ENCODE results near the gene PLPP3.

The PLPP3 gene

DNA sequence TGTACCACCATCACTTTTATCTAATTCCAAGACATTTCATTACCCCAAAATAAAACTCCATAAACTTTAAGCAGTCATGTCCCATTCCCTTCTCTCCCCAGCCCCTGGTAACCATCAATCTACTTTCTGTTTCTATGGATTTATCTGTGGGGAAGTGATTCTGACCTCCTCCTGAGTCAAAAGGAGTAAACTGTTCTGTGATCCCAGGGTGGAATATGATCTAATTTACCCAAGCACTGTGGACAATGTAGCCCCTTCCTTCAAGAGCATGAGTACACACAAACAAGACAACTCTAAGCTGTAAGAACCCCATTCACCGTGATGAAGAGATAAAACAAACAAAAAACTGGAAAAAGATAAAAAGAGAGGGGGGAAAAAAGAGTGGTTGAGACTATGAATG lies 77.9 kb downstream of the PLPP3 start:
- no peak for DNase-seq (ENCODE audit: extremely low read depth, low read depth)
- no peak overlapping the region for H3K4me3 ChIP-seq (replicated peaks; ENCODE audit: low read depth, low read length)
- TF ChIP-seq, protein P1, sequence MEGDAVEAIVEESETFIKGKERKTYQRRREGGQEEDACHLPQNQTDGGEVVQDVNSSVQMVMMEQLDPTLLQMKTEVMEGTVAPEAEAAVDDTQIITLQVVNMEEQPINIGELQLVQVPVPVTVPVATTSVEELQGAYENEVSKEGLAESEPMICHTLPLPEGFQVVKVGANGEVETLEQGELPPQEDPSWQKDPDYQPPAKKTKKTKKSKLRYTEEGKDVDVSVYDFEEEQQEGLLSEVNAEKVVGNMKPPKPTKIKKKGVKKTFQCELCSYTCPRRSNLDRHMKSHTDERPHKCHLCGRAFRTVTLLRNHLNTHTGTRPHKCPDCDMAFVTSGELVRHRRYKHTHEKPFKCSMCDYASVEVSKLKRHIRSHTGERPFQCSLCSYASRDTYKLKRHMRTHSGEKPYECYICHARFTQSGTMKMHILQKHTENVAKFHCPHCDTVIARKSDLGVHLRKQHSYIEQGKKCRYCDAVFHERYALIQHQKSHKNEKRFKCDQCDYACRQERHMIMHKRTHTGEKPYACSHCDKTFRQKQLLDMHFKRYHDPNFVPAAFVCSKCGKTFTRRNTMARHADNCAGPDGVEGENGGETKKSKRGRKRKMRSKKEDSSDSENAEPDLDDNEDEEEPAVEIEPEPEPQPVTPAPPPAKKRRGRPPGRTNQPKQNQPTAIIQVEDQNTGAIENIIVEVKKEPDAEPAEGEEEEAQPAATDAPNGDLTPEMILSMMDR (IDR thresholded peaks at IDR 0.05; ENCODE audit: low read depth, low read length, missing control alignments): no peak

DNA sequence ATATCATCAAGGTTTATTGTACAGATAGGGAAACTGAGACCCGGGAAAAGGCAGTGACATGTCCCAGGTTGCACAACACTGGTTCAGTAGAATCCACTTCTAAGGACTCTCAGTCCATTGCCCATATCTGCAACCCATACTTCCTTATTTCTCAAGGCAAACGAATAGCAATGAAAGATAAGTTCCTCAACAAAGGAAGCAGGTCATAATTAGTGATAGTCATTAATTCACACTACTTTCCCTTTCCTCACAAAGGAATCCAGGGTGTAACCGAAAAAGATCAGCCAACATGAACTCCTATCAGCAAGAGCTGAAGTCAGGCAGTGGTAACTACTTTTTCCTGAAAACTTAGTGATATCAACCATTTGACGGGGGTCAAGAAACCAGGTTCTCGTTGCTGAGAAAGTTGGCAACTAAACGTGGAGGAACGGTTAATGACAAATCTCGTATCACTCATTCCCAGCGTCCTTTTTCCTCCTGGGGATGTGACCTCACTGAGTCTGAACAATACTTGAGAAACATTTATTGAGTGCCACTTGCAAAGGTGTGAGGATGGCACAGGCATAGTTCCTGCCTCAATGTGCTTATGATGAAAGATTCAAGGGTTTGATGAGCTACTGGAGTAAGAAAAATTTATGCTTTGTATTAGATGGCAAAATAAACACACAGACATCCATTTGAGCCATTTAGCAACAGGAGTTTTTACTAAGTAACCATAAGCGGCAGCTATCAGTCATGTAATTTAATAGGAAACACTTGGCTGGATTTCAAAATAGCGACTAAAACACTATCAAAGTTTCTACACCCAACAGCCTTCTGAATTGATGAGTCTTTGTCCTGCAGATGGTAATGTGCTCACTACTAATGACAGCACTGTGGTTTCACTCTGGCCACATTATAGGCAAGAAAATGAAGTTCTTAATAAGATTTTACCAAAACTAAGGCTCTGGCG lies 82.3 kb downstream of the PLPP3 start:
- no peak overlapping the region for H3K4me3 ChIP-seq (replicated peaks; ENCODE audit: low read depth, low read length)
- TF ChIP-seq, protein P1 (IDR thresholded peaks at IDR 0.05; ENCODE audit: low read depth, low read length, missing control alignments): no peak
- no peak for DNase-seq (ENCODE audit: extremely low read depth, low read depth)

DNA sequence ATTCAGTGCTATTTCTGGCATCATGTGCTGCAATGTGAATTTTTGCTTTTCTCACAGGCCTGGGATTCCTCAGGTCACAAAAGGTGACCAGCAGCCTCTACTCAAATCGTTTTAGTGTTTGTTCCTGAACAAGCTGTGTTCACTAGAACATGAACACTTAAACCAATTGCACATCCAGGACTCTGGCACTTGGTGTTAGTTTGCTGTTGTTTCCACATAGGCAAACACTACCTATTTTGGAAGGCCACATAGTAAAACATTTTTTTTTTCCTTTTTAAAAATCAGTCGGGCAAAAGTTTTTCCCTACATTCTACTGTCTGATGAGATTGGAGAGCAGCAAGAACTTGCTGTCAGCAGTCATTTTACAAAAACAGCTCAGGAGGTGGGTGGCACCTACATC lies 83.2 kb downstream of the PLPP3 start:
- no peak for DNase-seq (ENCODE audit: extremely low read depth, low read depth)
- TF ChIP-seq, protein P1 (IDR thresholded peaks at IDR 0.05; ENCODE audit: low read depth, low read length, missing control alignments): no peak
- H3K4me3 ChIP-seq (replicated peaks; ENCODE audit: low read depth, low read length): no peak overlapping the region

DNA sequence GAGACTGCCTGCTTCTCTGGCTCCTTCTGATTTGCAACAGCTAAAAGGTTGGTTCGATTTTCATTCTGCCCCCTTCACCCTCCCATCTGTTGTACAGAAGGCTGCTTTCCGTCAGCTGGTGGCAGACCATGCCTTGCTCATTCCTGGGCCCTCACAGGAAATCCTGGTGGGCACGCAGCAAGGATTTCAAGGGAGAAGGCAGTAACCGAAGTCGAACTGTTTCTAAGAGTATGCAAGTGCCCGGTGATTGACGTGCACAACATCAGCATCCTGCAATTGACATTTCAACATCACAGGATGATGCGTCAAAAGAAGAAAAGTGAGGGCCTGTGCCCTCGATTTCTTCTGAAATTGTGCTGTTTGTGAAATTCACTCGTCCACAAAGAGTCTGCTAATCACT lies 83.8 kb downstream of the PLPP3 start:
- TF ChIP-seq, protein P1 (IDR thresholded peaks at IDR 0.05; ENCODE audit: low read depth, low read length, missing control alignments): no peak
- H3K4me3 ChIP-seq (replicated peaks; ENCODE audit: low read depth, low read length): no peak overlapping the region
- no peak for DNase-seq (ENCODE audit: extremely low read depth, low read depth)

DNA sequence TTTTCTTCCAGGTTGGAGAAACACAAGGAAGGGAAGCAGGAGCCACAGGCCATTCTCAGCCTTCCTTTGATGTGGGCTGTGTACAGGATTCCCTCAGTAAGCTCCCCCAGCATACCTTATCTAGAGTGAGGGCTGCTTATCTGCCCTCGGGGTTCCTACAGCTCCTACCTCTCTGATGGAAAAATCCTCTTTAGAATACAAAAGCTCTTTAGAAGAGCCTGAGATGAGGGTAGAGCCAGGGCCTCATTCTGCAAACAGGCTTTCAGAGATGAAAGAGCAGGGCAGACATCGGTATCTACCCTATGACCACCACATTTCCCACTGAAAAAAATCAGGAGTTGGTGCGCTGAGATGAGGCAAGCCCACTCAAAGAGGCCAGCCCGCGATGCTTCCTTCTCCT lies 85.1 kb downstream of the PLPP3 start:
- no peak for DNase-seq (ENCODE audit: extremely low read depth, low read depth)
- no peak overlapping the region for H3K4me3 ChIP-seq (replicated peaks; ENCODE audit: low read depth, low read length)
- TF ChIP-seq, protein P1 (IDR thresholded peaks at IDR 0.05; ENCODE audit: low read depth, low read length, missing control alignments): no peak

DNA sequence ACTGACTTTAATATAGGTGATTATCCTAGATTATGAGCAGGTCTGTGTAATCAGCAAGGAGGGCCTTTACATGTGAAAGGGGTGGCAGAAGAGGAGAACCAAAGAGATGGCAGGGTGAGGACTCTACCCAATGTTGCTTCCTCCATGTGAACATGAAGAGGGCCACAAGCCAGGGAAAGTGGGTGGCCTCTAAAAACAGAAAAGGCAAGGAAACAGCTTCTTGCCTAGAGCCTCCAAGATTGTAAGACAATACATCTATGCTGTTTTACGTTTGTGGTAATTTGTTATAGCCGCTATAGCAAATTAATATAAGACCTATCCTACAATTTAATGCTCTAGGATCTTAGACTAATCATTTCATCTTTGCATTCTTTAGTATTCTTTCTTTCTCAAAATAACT lies 85.5 kb downstream of the PLPP3 start:
- no peak overlapping the region for H3K4me3 ChIP-seq (replicated peaks; ENCODE audit: low read depth, low read length)
- DNase-seq (ENCODE audit: extremely low read depth, low read depth): no peak

More for the DNA sequence above, 85.5 kb downstream of the PLPP3 start:
- TF ChIP-seq, protein P1 (IDR thresholded peaks at IDR 0.05; ENCODE audit: low read depth, low read length, missing control alignments): no peak
